Endothelial cell of umbilical vein (primary cell): ENCODE results near the gene HPSE2. TPM values are rescaled to one million over a fixed set of nuclear protein-coding genes. Genes with fewer than 3 reads are reported as not detected.

Experiments
- BruUV-seq: library from RNA; stranded (reverse); fragments of 400-500 nt; replicated peaks from 2 replicates; lab custom pipeline; 2021; lab: Mats Ljungman, UMichigan
- CTCF ChIA-PET: fragments of 300-600, 350-600 bp; sonication (Branson Sonifier 250); formaldehyde crosslinking; loops from one replicate; lab custom pipeline; 2021; ENCODE audit warnings: antibody characterized with exemption, inconsistent platforms; lab: Charles Lee
- POLR2A ChIA-PET: fragments of 300-600, 350-600 bp; sonication (Branson Sonifier 250); formaldehyde crosslinking; loops from one replicate; lab custom pipeline; 2021; ENCODE audit warnings: antibody characterized with exemption, inconsistent platforms; lab: Charles Lee
- DNase-seq: peaks from one replicate; pipeline ENCODE4 v3.0.0-alpha.2; 2011; ENCODE audit warnings: low read depth, low spot score
- FAIRE-seq: peaks from 2 replicates; lab custom pipeline; 2011; peaks lifted over from hg19 to GRCh38; lab: Jason Lieb, UNC
- H2AFZ ChIP-seq: 2 replicates; pipeline ENCODE4 v1.6.0; 2012; ENCODE audit warnings: low read depth, low read length, control low read depth, inconsistent platforms
- H3K27ac ChIP-seq: 2 replicates; pipeline ENCODE4 v1.5.1; 2011; ENCODE audit warnings: low read depth, mild to moderate bottlenecking, control low read depth, low read length, moderate library complexity; ENCODE audit not compliant: insufficient read depth
- H3K27me3 ChIP-seq, 2 experiments: 2 replicates each; pipeline versions ENCODE4 v1.6.0 to v1.6.1; 2011; ENCODE audit warnings: low read length in 2 of 2, mixed read lengths in 1 of 2; ENCODE audit not compliant: control insufficient read depth in 2 of 2, insufficient read depth in 2 of 2
- H3K36me3 ChIP-seq, 2 experiments: 2 replicates in 1 of 2; 3 replicates in 1 of 2; pipeline ENCODE4 v1.5.1; 2011; ENCODE audit warnings: low read length in 2 of 2, mild to moderate bottlenecking in 1 of 2, moderate library complexity in 1 of 2; ENCODE audit not compliant: control insufficient read depth in 2 of 2, insufficient read depth in 2 of 2; ENCODE audit errors: extremely low read depth in 1 of 2
- H3K4me1 ChIP-seq: 3 replicates; pipeline ENCODE4 v1.5.1; 2011; ENCODE audit warnings: mild to moderate bottlenecking, low read length; ENCODE audit not compliant: control insufficient read depth, insufficient read depth; ENCODE audit errors: extremely low read depth
- H3K4me2 ChIP-seq: 2 replicates; pipeline ENCODE4 v1.6.1; 2011; ENCODE audit warnings: low read length, control low read depth, mixed read lengths; ENCODE audit not compliant: insufficient read depth
- H3K4me3 ChIP-seq, 3 experiments: fragments of 200-600 bp in 1 of 3; sonication (generic), shearing (Covaris generic) in 1 of 3; replicated peaks in 1 of 3; 2 replicates each; pipeline ENCODE4 v1.5.1; 2011 to 2016; ENCODE audit warnings: control low read depth in 3 of 3, low read length in 3 of 3, mild to moderate bottlenecking in 2 of 3, inconsistent platforms in 1 of 3, low read depth in 1 of 3, moderate library complexity in 1 of 3; ENCODE audit not compliant: insufficient read depth in 1 of 3
- H3K79me2 ChIP-seq: 2 replicates; pipeline ENCODE4 v1.6.0; 2012; ENCODE audit warnings: low read length, inconsistent platforms; ENCODE audit not compliant: control insufficient read depth, insufficient read depth
- H3K9ac ChIP-seq: replicated peaks from 2 replicates; pipeline ENCODE3; 2011; ENCODE audit warnings: low read length, control low read depth; ENCODE audit not compliant: insufficient read depth; ENCODE audit errors: extremely low read depth
- H3K9me1 ChIP-seq: replicated peaks from 3 replicates; pipeline ENCODE4 v1.6.0; 2011; ENCODE audit warnings: mild to moderate bottlenecking, low read length; ENCODE audit not compliant: control insufficient read depth, insufficient read depth; ENCODE audit errors: extremely low read depth
- H3K9me3 ChIP-seq: replicated peaks from 2 replicates; pipeline ENCODE4 v1.5.1; 2012; ENCODE audit warnings: low read length, inconsistent platforms; ENCODE audit not compliant: control insufficient read depth, insufficient read depth
- H4K20me1 ChIP-seq: replicated peaks from 2 replicates; pipeline ENCODE3; 2011; ENCODE audit warnings: mild to moderate bottlenecking, low read length; ENCODE audit not compliant: control insufficient read depth, insufficient read depth; ENCODE audit errors: extremely low read depth
- FOS ChIP-seq: IDR thresholded peaks from 2 replicates; pipeline ENCODE4 v1.6.1; 2011; ENCODE audit warnings: mild to moderate bottlenecking, low read length, moderate library complexity, borderline replicate concordance; ENCODE audit not compliant: insufficient read depth
- GATA2 ChIP-seq: IDR thresholded peaks from 2 replicates; pipeline ENCODE4 v1.7.0; 2011; ENCODE audit warnings: low read depth, mild to moderate bottlenecking, moderate library complexity, mixed read lengths, low read length; ENCODE audit not compliant: insufficient read length, insufficient read depth
- JUN ChIP-seq: IDR thresholded peaks from 2 replicates; pipeline ENCODE4 v1.6.1; 2011; ENCODE audit warnings: borderline replicate concordance, low read depth; ENCODE audit not compliant: insufficient read length, insufficient read depth
- MYC ChIP-seq: IDR thresholded peaks from one replicate; pipeline ENCODE4 v1.6.1; 2011; ENCODE audit warnings: mild to moderate bottlenecking, low read depth, low read length
- POLR2A ChIP-seq: IDR thresholded peaks from 2 replicates; pipeline ENCODE4 v1.6.1; 2012; ENCODE audit warnings: low read depth, mild to moderate bottlenecking, control low read depth, low read length
- POLR2AphosphoS5 ChIP-seq: IDR thresholded peaks from 2 replicates; pipeline ENCODE4 v1.6.1; 2012; ENCODE audit warnings: low read depth, mild to moderate bottlenecking, control low read depth, low read length, moderate library complexity; ENCODE audit not compliant: insufficient read depth
- dilution Hi-C: fragments of 300-500 bp; cut with MboI; formaldehyde crosslinking; loops from one replicate; pipeline ENCODE4 v1.15.0; 2019; ENCODE audit warnings: low sequenced_read_pairs; ENCODE audit not compliant: extremely low pct_ligation_motif_present
- intact Hi-C: fragments of 100-400 bp; cut with micrococcal nuclease; formaldehyde crosslinking; loops from one replicate; pipeline ENCODE4 v1.10.0; 2022
- polyA plus RNA-seq, 4 experiments: library from polyadenylated mRNA; depleted of rRNA in 3 of 4; stranded (reverse) in 3 of 4; unstranded in 1 of 4; fragments of >200 nt; gene quantifications; 2 replicates each; pipeline versions ENCODE4 v1.2.1 to v1.2.3, GENCODE V29; 2011 to 2012; ENCODE audit warnings: missing spikeins in 1 of 4
- total RNA-seq: library from RNA; stranded (reverse); gene quantifications from 2 replicates; pipeline ENCODE4 v1.2.3, GENCODE V29; 2021

Gene HPSE2
- total and polyA plus RNA-seq, 2 donors (not counting 3 experiments of a cell fraction or from before 2014, with no cell fraction given), result not detected

DNA sequence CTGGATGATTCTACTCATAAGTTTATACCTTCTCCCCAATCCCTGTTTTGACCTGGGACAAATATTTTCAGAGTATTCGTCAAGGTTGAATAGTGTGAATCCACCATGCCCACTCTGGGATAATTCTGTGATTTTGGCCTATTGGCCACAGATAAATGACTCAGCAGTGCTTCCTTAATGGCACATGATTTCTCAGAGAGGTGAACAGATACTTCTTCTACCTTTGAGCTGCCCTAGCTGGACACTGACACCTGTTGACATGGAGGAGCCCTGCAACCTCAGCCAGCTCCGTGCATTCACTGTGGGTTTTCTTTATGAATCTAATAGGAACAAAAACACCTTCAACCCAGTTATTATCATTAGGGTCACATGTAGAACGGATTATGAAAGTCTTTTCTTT is 748.0 kb downstream of the HPSE2 start:
- BruUV-seq, result no TSS peak
- dilution Hi-C loops (no loop called here), intact Hi-C loops (no loop called here)
- no peak for TF ChIP-seq FOS
- no peak for TF ChIP-seq MYC
- TF ChIP-seq POLR2A, result no peak
- no peak for TF ChIP-seq POLR2AphosphoS5
- no peak for TF ChIP-seq GATA2
- no peak for TF ChIP-seq JUN
- Histone ChIP-seq H3K9me1 (no peaks in the 10 kb centered on the region), H3K27ac (no peak overlapping the region), H4K20me1 (no peaks in the 10 kb centered on the region), H2AFZ (no peak overlapping the region), H3K4me2 (no peak overlapping the region), H3K27me3 (no peaks in the 10 kb centered on the region), H3K9me3 (no peaks in the 10 kb centered on the region), H3K36me3 (no peaks in the 10 kb centered on the region), H3K4me3 (no peak overlapping the region), H3K4me1 (no peaks in the 10 kb centered on the region), H3K9ac (no peak overlapping the region), H3K79me2 (no peaks in the 10 kb centered on the region)
- FAIRE-seq, result no peak
- ChIA-PET POLR2A (no interaction called here), CTCF (interaction anchor here (0.9 kb wide), 1 partner anchor 23 kb away, joined by 3 read pairs; no protein-coding TSS in a partner anchor)
- DNase-seq, result no peak

DNA sequence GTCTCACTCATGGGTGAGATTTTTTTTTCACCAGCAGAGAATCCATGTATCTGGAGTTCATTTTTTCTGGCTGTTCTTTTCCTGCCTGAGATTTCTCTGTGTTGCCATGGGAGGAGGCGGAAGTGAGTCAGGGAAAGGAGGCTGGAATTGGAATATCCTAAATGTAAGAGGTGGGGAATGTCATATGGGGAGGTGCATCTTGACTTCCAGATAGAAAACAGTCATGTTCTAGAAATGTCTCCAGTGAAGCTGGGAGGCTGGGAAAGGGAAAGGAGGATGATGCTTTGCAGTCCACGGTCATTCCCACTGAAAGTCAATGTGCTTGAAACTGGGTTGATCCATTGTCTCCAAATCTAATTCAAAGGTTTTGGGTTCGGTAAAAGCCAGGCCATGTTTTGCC is 749.2 kb downstream of the HPSE2 start:
- no peaks in the 10 kb centered on the region for H4K20me1 ChIP-seq
- H3K79me2 ChIP-seq, result no peaks in the 10 kb centered on the region
- TF ChIP-seq FOS (peak; percentile 31), POLR2A (no peak), JUN (no peak)
- DNase-seq (no peak), FAIRE-seq (no peak)
- no peak overlapping the region for H3K4me2 ChIP-seq
- ChIA-PET POLR2A (no interaction called here), CTCF (no interaction called here)
- H3K9me1 ChIP-seq, result no peaks in the 10 kb centered on the region
- no peak overlapping the region for H3K4me3 ChIP-seq
- no peak overlapping the region for H3K9ac ChIP-seq
- H3K9me3 ChIP-seq, result no peaks in the 10 kb centered on the region
- no TSS peak for BruUV-seq
- intact Hi-C loops, result no loop called here
- dilution Hi-C loops, result no loop called here
- no peak overlapping the region for H2AFZ ChIP-seq
- H3K36me3 ChIP-seq, result no peaks in the 10 kb centered on the region
- no peaks in the 10 kb centered on the region for H3K27me3 ChIP-seq
- no peak overlapping the region for H3K27ac ChIP-seq
- H3K4me1 ChIP-seq, result no peaks in the 10 kb centered on the region
